SU-DHL-6 (cell line): Measurements from ENCODE around the gene WNT3A.

ENCODE experiments used
- CTCF ChIP-seq: fragments of 200-600 bp; sonication (generic); IDR thresholded peaks from one replicate; pipeline ENCODE4 v1.5.1; 2017; ENCODE audit warnings: antibody characterized with exemption, mild to moderate bottlenecking, low read length, moderate library complexity; ENCODE audit not compliant: insufficient read depth, poor library complexity, severe bottlenecking
- EZH2phosphoT487 ChIP-seq: fragments of 200-600 bp; sonication (generic), shearing (Covaris generic); conservative IDR thresholded peaks from 2 replicates; pipeline ENCODE4 v1.6.1; 2018; ENCODE audit warnings: mild to moderate bottlenecking, antibody characterized with exemption, low read length, moderate library complexity, mixed read lengths

DNA sequence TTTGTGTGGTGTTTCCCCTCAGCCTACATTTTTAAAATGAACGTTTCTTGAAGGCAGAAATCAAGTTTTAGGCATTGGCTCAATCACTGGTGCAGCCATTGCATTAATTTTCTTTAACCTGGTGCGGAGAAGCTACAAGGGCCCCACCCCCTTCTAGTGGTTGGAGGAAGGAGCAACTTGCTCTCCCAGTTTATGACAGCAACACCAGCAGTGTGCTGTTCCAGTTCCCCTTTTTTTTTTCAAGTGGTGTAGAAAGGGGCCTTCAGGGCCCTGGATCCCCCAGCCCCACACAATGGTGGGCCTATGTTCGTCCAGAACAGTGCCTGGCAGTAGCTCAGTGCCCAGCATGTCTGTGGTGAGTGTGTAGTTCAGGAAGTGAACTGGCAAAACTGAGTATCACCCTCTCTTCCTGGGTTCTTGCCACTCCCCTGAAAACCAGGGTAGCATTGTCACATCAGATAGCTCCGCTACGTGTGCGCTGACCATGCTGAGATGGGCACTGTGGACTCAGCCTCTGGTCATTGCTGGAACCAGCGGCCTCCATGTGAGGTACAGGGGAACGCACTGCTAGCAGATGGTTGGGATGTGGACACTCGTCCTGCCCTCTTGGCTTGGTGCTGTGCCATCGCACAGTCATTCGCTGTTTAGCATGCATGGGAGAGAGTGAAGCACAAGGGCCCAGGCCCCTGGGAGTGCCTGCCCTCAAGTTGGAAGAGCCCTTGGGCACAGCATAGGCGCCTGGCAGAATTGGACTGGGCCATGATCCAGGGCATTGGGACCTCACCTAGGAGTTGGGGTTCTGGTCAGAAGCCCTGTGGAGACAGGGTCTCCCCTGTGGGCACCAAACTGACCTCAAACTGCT lies 83.0 kb downstream of the WNT3A start:
- TF ChIP-seq CTCF (no peak), EZH2phosphoT487 (no peak)
